HG02852 (cell line): Measurements from ENCODE around the gene RPL12.
A peak's percentile ranks its signal among the peaks of the same experiment; 100 is the strongest.

Source experiments
- ATAC-seq: cut with Tn5 transposase; IDR thresholded peaks from one replicate; pipeline ENCODE4 v1.9.1; 2021; ENCODE audit warnings: mild to moderate bottlenecking, moderate library complexity; ENCODE audit not compliant: unreplicated experiment

The RPL12 gene

DNA sequence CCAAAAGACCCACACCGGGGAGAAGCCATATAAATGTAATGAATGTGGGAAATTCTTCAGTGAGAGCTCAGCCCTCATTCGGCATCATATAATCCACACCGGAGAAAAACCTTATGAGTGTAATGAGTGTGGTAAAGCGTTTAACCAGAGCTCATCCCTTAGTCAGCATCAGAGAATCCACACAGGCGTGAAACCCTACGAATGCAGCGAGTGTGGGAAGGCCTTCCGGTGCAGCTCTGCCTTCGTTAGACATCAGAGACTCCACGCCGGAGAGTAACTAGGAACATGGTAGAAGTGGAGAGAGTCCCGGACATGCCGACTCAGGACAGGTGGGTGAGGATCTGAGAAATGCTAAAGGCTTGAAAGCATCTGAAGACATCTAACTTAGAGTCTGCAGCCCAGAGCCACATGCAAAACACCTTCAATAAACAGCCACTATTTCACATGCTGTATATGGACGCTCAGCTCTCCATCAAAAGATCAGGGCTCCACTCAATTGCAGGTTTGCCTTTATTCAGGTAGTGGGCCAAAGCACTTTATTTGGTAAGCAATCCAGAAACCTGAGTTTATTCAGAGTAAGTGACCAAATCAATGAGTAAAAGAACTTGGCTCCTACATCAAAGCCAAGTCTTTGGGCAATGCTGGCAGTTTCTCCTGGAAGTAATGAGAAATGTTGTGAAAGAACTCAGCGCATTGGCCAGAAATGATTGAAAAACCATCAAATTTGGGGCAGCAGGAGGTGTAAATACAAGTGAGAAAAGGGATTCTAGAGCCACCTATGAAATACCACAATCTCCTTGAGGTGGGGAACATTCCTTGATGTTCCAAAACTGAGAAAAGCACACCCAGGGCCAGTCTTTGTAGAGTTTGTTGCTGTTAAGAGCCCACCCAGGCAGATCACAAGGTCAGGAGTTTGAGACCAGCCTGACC, 6.0 kb downstream of the RPL12 start:
- no peak for ATAC-seq

- no peak for ATAC-seq
Observed at GRCh38 chr9:127444283-127444920, 6.8 kb downstream of the RPL12 start.

DNA sequence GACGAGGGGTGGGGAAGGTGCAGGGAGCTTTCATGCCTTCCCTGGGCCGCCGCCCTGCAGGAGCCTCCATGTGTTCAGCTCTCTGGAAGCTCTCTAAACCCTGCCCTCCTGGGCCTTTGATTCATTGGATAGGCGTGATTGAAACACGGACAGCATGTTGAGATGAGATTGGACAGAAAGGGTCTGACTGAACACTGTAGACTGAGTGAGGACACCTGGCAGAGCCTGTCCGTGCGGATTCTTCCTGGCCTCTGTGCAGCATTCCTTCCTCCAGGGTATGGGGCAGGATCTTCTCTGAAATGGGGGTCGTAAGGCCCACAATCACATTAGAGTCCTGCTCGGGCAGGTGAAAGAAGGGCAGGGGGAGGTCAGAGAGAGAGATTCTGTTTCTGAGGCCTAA, 12.8 kb downstream of the RPL12 start:
- no peak for ATAC-seq

DNA sequence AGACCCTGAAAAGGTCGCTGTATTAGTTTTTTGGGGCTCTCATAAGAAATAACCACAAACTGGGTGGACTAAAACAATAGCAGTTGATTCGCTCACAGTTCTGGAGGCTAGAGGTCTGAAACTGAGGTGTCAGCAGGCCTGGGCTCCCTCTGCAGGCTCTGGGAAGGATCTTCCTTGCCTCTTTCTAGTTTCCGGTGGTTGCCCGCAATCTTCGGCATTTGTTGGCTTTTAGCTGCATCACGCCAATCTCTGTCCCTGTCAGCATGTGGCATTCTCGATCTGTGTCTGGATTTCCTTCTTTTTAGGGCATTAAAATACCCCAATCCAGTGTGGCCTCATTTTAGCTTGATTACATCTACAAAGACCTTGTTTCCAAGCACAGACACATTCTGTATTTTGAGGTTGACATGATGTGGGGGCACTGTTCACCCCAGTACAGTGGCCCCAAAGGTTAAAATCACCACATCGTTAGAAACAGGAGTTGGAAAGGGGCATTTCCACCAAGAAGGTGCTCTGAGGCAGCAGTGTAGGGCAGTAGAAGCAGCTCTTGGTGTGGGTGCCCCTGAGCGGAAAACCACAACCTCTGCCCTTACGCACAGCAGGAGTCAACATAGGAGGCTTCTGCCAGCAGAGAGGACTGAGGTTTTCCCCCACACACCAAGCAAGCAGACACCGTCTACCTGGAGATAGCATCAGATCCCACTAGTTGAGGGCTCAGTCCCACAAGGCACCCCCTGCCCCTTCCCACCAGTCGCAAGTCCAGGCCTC, 13.5 kb downstream of the RPL12 start:
- no peak for ATAC-seq

GRCh38 chr9:127430415-127430814, 20.8 kb downstream of the RPL12 start:
- ATAC-seq, result no peak

DNA sequence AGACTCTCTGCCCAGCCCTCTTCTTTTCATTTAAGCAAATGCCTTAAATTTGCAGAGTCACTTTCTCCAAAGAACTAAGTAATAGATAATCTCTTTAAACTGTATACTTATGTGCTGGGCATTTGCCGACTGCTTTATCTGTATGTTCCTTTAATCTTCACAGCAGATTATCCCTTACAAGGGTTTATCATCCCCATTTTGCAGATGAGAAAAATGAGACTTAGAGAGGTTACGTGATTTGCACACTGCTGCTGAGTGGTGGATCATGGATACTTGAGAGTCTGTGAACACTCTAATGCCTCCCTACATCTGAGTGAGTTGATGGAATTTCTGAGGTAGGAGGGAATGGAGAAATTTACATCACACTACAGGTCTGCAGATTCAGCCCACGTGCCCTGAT, 22.9 kb downstream of the RPL12 start:
- no peak for ATAC-seq

DNA sequence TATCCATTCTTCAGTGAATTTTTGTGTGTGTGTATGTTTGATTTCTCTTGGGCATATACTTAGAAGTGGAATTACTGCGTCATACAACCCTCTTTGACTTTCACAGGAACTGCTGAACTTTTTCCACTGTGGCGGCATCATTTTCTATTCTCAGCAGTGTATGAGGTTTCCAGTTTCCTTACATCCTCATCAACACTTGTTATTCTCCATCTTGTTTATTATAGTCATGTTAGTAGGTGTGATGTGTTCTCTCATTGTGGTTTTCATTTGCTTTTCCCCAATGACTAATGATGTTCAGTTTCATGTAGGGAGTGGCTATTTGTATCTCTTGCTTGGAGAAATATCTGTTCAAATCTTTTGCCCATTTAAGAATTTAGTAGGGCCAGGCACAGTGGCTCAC, 24.4 kb downstream of the RPL12 start:
- no peak for ATAC-seq

- ATAC-seq, result peak; percentile 6
Observed at GRCh38 chr9:127424676-127424999, 26.6 kb downstream of the RPL12 start.

DNA sequence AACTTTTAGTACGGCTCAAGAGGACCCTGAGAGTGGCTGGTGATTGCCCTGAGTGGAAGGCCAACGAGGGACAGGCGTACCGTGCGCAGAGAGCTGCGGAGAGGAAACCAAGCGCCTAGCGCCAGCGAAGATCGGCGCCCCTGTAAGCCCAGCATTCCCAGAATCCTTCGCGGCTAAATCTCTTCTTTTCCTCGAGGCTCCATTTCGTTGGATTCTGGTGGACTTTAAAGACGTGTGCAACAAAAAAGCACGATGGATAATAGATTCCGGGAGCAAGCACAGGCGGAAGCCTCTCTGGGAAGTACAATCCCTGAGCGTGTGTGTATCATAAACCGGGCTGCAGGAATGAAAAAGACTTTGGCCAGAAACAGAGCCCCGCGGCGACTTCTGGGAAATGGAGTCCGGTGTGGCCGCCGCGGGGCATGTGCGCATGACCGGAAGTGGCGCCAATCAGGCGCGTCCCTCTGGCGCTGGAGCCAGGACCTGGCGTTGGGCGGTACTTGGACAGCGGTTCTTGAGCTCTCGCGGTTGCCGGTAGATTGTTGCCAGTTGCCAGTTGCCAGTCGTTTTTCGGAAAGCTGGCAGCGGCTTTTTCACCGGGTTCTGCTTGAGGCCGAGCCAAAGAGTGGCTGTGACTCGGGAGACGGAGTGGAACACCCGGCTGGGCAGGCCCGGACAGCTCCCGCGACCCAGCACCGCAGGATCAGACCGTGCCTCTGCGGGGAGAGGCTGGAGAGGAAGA, 27.1 kb downstream of the RPL12 start, which contains the start of gene ZNF79:
Gene ZNF79 (plus strand): TSS at position 449 of the 742 bp plus-strand sequence. CDS start 406 bp downstream, outside the sequence.
- peak; percentile 85 for ATAC-seq

GRCh38 chr9:127423476-127423933, 27.7 kb downstream of the RPL12 start:
- no peak for ATAC-seq

GRCh38 chr9:127422787-127423186, 28.4 kb downstream of the RPL12 start:
- no peak for ATAC-seq

GRCh38 chr9:127422133-127422782, 28.9 kb downstream of the RPL12 start:
- no peak for ATAC-seq

DNA sequence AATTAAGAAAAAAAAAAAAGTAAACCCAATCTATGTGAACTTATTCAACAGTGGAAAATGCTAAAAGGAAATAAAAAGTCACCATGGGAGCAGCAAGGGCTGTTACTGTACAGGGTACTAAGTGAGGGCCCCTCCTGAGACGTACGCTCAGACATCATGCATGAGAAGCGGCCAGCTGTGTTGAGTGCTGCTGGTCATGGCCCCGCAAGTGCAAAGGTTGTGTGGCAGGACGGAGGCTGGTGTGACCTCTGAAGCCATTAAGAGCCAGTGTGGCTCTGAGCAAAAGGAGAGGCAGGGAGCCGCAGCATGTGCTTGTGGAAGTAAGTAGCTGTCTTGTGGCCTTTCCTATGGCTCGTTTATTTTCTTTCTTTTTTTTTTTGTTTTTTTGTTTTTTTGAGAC, 30.1 kb downstream of the RPL12 start:
- no peak for ATAC-seq

DNA sequence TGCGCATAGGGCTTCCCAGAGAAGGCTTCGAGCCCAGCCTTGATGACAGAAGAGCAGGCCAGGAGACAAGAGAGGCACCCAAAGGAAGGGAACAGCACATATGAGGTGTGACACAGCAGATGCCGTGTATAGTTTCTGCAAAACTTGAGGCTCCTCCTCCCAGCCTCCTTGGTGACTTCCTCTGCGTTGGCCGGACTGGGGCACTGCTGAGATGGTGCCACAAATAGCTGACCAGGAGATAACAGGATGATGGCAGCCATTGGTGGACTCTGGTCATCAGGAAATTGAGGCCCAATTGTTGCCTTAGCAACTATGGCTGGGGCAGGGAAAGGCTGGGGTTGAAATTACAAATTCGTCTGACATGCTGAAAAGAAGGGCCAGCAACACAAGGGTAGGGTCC, 31.9 kb downstream of the RPL12 start:
- no peak for ATAC-seq

DNA sequence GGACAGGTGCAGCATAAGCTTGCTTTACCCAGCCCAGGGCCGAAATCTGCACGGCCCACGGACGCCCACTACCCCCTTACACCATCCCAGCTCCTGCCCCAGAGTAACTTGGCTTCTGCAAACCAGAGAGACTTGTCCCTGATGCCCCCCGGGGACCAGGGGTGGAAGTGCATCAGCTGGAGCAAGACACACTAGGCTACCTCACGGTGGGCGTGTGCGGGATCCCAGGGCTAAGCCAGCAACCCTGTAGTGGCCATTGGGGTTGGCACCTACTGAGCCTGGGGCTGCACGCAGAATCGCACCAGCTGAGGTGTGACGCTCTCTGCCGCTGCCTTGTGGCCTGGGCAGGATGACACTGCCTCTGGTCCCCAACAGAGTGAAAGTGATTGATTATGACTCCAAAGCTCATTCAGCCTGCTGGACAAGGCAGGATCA, 33.2 kb downstream of the RPL12 start:
- ATAC-seq, result no peak

- no peak for ATAC-seq
Observed at GRCh38 chr9:127417131-127418036, 33.8 kb downstream of the RPL12 start.

- ATAC-seq, result no peak
Observed at GRCh38 chr9:127415657-127416056, 35.5 kb downstream of the RPL12 start.

- ATAC-seq, result no peak
Observed at GRCh38 chr9:127415141-127415540, 36.1 kb downstream of the RPL12 start.

- no peak for ATAC-seq
Observed at GRCh38 chr9:127411122-127411521, 40.1 kb downstream of the RPL12 start.
